Right lobe of liver (tissue), 4 donors: ENCODE data around the gene CLSTN1.

ENCODE experiments used
- POLR2A ChIP-seq: fragments of 450-650 bp; IDR thresholded peaks from one replicate; pipeline ENCODE4 v1.6.1; 2017; ENCODE audit warnings: antibody characterized with exemption, mild to moderate bottlenecking
- TF ChIP-seq, protein P1 (sequence below), 4 donors: fragments of 200-600 bp in 3 of 4; fragments of 450-650 bp in 1 of 4; IDR thresholded peaks; one replicate each; pipeline versions ENCODE4 v1.5.1 to v1.8.0; 2016 to 2022; ENCODE audit warnings: antibody characterized with exemption in 4 of 4, mild to moderate bottlenecking in 2 of 4
- donor health status: DM: no; HTN: no; CAD: no.
- donor health status: DM: no; HTN: no; CAD: no.
- donor health status: DM: no; HTN: yes; CAD: no.

GRCh38 chr1:9782897-9783296, 40.9 kb downstream of the CLSTN1 start:
- TF ChIP-seq, protein P1, sequence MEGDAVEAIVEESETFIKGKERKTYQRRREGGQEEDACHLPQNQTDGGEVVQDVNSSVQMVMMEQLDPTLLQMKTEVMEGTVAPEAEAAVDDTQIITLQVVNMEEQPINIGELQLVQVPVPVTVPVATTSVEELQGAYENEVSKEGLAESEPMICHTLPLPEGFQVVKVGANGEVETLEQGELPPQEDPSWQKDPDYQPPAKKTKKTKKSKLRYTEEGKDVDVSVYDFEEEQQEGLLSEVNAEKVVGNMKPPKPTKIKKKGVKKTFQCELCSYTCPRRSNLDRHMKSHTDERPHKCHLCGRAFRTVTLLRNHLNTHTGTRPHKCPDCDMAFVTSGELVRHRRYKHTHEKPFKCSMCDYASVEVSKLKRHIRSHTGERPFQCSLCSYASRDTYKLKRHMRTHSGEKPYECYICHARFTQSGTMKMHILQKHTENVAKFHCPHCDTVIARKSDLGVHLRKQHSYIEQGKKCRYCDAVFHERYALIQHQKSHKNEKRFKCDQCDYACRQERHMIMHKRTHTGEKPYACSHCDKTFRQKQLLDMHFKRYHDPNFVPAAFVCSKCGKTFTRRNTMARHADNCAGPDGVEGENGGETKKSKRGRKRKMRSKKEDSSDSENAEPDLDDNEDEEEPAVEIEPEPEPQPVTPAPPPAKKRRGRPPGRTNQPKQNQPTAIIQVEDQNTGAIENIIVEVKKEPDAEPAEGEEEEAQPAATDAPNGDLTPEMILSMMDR (IDR thresholded peaks at IDR 0.05), result no peak
- TF ChIP-seq POLR2A, result no peak
